ENCODE data around the gene PAX8.

The PAX8 gene

GRCh38 chr2:113263546-113263945 is 15.2 kb downstream of the PAX8 start:
- no peak for DNase-seq

GRCh38 chr2:113260991-113261390 is 17.7 kb downstream of the PAX8 start:
- DNase-seq: no peak

- DNase-seq: no peak
Measured at GRCh38 chr2:113258471-113259147, 20.1 kb downstream of the PAX8 start.

GRCh38 chr2:113257516-113258264 is 21.0 kb downstream of the PAX8 start:
- no peak for DNase-seq

- DNase-seq: no peak
Measured at GRCh38 chr2:113255140-113256070, 23.3 kb downstream of the PAX8 start.

- DNase-seq: no peak
Measured at GRCh38 chr2:113253453-113253852, 25.3 kb downstream of the PAX8 start.

GRCh38 chr2:113252047-113252590 is 26.6 kb downstream of the PAX8 start:
- no peak for DNase-seq

- no peak for DNase-seq
Measured at GRCh38 chr2:113251118-113251517, 27.6 kb downstream of the PAX8 start.

GRCh38 chr2:113248997-113249770 is 29.5 kb downstream of the PAX8 start:
- DNase-seq: peak; percentile 41

- no peak for DNase-seq
Measured at GRCh38 chr2:113246606-113247005, 32.1 kb downstream of the PAX8 start.

- DNase-seq: no peak
Measured at GRCh38 chr2:113245276-113245711, 33.4 kb downstream of the PAX8 start.

- DNase-seq: no peak
Measured at GRCh38 chr2:113242327-113242726, 36.4 kb downstream of the PAX8 start.

- DNase-seq: peak; percentile 84
Measured at GRCh38 chr2:113240915-113241911, 37.5 kb downstream of the PAX8 start.

GRCh38 chr2:113240150-113240914 is 38.4 kb downstream of the PAX8 start:
- DNase-seq: peak; percentile 67

- no peak for DNase-seq
Measured at GRCh38 chr2:113238871-113239839, 39.6 kb downstream of the PAX8 start.

- DNase-seq: no peak
Measured at GRCh38 chr2:113237604-113238160, 41.0 kb downstream of the PAX8 start.

GRCh38 chr2:113236367-113237159 is 42.2 kb downstream of the PAX8 start:
- no peak for DNase-seq

Measured in GOT3 (cell line).